HG02870 (cell line): ENCODE data around the gene CCDC32.

Source experiments
- ATAC-seq: cut with Tn5 transposase; IDR thresholded peaks from one replicate; pipeline ENCODE4 v1.9.1; 2021; ENCODE audit warnings: mild to moderate bottlenecking, moderate library complexity; ENCODE audit not compliant: unreplicated experiment

Gene CCDC32

DNA sequence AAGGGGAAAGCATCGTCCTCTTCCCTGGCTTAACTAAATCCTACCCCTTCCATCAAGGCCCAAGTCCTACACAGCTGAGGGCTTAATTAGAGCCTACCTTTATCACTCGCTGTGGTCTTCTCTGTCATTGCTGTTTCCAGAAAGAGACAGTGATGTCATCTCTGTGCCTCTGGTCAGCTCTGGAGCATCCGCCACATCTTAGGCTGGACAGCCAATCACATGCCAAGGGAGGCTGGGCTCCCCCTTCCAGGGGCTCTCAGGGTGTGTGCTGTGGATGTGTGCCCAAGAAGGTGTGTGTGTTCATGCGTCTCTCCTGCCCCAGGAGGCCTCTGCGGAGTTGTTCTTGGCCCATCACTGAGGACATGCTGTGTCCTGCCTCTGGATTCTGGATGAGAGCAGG lies 51.2 kb downstream of the CCDC32 start:
- ATAC-seq = no peak

DNA sequence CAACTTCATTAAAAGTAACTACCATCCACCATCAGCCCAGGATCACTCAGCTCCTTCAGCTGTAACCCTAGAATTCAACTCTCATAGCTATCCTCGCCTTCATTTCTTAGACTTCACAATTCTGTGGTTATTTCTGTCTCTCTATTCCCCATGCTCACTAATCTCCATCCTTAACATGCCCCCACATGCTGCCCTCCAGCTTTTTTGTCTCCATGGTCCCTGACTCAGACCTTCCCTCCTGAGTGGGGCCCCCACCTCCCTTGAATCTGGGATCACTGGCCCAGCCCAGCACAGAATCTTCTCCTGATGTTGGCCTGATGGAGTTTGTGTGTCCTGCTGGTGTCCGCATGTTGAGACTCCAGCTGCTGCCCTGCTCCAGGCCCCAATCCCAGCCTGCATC lies 52.4 kb downstream of the CCDC32 start:
- no peak for ATAC-seq

DNA sequence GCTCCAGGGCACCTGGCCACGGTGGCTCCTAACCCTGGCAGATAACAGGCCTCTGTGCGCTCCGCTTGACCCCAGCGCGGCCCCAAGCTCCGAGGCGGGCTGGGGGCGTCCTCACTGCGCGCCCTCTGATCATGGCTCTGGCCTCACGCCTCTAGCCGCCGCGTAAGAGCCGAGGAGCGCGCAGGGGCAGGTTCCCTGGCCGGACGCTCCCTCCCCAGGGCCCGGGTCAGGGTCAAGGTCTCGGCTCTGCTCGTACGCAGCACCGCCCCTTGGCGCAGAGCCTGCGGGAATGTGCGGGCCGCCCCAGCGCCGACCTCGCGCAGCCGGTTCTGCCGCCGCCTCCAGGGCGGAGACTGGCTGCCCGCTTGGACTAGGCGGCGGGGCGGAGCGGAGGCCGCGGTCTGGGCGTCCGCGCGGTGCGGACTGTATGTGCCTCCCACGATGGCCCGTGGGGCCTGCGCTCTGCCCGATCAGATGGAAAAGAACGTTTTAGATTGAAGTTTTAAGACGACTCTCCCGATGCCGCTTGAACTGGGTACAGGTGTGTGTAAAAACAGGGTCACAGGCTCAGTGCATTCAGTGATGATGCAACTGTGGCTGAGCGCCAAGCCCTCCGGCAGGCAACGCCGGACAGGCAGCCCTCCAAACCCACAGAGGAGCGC lies 53.2 kb downstream of the CCDC32 start:
- no peak for ATAC-seq

DNA sequence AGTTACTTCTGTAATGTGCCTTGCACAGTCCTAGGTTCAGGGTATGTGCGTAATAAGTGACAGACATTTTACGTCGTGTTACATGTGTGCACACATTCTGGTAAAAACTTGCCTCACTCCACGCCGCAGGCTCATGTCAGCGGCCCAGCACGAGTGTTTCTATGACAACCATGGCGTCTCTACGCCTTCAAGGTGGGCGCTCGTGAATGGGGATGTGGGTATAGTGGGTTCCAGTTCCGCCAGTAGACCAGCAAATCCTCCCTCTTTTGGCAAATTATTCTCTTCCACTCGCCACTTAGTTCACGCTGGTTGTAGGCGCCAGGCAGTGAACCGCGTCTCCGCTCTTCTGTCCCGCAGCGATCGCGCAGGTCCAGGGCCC lies 53.8 kb downstream of the CCDC32 start:
- ATAC-seq = no peak

DNA sequence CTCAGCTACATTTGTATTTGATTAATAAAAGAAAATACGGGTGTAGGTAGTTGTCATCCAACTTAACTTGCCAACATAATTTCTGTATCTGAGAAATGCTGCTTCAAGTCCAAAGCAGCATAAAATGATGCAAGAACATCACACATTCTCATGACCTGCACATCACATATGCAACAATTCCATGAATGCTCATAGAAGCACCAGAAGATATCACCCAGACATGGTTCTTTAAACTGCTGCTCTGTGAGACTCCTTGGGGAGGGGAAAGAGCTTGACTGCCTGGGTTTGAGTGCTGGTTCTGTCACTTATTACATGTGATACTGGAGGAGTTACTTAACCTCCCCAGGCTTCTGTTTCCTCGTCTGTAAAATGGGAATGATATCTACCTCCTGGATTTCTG lies 54.6 kb downstream of the CCDC32 start:
- no peak for ATAC-seq

DNA sequence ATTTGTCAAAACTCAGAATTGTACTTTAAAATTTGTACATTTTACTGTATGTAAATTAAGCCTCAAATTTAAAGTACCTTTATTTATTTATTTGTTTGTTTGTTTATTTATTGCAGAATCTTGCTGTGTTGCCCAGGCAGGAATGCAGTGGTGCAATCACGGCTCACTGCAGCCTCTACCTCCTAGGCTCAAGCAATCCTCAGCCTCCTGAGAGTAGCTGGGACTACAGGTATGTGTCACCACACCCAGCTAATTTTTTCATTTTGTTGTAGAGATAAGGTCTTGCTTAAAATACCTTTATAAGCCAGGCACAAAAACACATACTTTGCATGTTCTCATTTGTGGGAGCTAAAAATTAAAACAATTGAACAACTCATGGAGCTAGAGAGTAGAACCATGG lies 56.6 kb downstream of the CCDC32 start:
- no peak for ATAC-seq

DNA sequence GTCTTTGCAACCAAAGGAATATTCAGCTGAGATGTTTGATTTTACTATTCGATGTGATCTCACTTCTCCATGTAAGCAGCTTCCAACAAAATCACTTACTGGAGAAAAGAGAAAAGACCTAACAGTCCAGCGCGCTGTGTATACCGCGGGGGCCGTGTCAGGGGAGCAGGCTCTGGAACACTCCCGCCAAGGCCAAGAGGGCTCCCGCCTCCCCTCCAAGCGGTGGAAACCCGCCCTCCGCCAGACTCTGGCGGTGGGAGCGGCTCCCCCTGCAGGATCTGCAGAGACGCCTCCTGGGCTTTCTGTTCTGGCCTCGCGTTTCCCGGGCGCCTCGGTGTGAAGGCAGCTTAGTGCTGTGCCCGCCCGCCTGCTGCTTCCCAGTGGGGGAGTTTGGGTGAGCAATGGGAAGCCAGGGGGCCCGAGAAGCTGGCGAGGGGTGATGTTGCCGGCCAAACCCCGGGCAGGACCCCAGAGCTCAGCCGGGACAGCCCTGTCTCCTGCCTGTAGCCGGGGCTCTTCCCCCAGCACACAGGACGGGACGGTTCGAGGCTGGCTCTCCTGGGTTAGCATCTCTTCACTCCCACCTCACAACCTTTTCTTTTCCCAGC lies 57.8 kb downstream of the CCDC32 start:
- ATAC-seq = no peak
